ENCODE measurements around the gene SFMBT2.
"Not testable (repeated sequence)": the region's sequence is repeated elsewhere in the genome, so short reads cannot be mapped to it uniquely, and the experiment has no call there.

SFMBT2 gene

DNA sequence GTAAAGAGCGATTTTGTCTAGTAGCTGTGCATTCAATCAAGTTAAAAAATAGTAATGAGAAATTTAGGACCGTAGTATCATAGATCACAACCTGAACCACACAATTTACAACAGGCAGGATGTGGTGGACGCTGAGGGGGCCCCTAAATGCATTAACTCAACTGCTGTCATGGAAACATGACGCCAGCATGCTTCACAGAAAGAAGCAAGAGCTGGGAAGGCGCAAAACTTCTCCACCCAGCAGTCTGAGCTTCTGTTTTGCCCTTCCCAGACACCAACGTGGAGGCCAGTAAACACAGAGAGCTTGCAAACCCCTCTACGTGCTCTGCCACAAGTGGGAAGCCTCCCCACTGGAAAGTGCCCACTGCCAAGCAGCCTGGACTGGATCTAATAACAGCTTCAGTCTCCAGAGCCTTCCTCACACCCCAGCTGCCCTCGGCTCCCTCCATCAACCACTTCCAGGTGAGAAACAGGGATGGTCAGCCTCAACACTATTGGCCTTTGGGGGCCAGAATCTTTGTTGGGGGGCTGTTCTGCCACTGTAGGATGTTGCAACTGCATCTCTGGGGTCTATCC, 151.8 kb downstream of the SFMBT2 start:
- FAIRE-seq, result no peak

DNA sequence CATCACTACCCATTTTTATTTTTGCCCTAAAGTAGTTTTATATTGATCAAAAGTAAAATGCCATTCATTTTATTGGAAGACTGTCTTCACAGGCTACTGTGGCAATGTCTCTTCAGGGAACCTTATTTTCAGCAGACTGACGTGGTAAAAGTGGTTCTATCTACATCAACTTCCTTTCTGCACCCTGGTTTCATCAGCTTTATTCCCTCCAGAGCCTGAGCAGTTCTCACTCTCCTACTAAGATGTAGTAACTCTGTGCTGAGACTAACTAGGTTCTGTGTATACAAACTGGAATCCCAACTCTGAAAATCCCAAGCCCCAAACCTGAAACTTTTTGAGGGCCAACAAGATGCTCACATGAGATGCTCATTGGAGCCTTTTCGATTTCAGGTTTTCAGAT, 155.3 kb downstream of the SFMBT2 start:
- FAIRE-seq, result no peak

DNA sequence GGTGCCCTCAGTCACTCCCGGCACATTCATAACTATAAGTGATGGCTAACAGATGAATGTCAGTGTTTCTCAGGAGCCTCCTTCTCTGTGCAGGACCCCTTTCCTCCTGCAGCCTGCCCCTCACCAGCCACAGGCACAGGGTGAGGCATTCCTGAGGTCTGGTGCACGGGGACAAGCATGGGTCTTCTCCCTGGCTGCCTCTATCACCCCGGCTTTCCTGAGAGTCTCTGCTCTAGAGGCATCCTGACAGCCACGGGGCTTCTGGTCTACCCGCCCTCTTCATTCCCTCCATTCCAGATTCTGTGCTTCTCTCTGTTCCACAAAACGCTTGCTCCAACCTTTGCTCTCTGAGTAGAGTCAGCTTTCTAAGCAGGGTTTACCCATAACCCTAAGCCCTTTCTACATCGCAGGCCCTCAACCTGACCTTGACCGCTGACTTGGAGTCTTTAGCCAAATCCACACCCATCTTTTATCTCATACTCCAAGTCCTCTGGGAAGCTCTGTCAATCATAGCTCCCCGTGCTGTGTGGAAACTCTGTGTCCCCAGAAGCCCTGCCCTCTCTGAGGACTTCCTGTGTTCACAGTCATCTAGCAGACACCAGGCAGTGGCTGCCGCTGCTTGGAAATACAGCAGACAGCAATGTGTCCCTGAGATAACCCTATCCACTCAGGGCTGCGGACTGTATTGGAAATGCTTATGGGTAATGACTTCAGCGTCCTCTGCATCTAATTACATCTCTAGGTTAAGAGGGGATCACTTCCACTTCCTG, 159.0 kb downstream of the SFMBT2 start:
- FAIRE-seq, result no peak

DNA sequence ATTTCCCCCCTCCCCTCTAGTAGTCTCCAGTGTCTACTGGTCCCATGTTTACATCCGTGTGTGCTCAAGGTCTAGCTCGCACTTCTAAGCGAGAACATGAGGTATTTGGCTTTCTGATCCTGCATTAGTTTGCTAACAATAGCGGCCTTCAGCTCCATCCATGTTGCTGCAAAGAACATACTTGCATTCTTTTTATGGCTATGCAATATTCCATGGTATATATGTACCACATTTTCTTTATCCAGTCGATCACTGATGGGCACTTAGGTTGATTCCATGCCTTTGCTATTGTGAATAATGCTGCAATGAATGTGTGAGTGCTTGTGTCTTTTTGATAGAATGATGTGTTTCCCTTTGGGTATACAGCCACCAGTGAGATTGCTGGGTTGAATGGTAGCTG, 160.6 kb downstream of the SFMBT2 start:
- no peak for FAIRE-seq

DNA sequence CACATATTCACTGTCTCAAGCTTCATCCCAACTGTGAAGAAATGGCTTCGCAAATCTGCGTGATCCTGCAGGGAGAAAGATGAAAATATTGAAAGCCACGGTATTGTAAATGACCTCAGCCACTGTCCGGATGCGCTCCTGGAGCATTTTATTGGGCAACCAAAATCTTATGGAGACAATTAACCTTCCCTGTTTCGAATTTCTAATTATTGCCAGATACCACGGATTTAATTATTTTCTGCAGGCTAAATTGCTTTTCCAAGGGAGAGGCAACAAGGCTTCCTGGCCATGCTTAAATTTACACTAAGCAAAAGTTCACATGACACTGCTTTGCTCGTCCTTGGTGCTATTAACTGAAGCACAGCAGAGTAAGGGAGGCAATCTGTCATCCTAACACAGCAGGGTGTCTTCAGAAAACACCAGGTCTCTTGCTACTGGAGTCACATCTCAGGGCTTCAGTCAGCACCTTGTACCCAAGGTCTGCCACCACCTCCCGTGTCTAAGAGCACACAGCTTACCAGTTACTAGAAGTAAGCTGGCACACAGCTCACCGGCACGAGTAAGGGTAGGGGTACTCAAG, 162.2 kb downstream of the SFMBT2 start:
- FAIRE-seq, result no peak

DNA sequence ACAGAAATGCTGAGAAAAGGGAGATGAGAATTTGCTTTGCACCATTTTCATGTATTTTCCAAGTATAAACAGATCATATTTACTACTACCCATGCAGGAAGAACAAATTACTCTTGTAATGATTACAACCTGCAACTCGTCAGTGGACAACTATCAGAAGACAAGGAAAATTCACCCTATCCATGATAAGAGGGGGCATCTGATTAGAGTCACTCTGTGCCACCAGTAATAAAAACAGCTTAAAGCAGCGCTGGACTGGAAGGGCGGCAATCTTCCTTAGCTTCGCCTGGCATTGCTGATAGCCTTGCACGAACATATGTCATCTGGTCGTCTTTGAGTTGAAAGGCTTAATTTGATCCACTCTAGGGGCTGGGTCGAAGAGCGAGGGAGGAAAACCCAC, 162.7 kb downstream of the SFMBT2 start:
- no peak for FAIRE-seq

DNA sequence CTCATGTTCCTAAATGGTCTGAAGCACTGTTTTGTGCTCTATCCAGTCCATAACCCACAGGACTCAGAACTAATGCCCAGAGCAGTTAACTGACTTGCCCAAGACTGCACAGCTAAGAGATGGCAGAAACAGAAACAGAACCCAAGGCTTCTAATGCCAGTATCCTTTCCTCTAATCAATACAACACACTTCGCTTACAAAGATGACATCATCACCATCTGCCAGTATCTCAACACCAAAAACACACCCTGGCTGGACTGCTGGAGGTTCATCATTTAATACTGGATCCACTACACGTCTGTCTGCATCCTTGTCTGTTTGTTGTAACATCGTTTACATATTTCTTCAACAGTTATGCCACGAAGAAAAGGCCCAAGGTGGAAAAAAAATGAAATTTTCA, 165.3 kb downstream of the SFMBT2 start:
- FAIRE-seq, result no peak

DNA sequence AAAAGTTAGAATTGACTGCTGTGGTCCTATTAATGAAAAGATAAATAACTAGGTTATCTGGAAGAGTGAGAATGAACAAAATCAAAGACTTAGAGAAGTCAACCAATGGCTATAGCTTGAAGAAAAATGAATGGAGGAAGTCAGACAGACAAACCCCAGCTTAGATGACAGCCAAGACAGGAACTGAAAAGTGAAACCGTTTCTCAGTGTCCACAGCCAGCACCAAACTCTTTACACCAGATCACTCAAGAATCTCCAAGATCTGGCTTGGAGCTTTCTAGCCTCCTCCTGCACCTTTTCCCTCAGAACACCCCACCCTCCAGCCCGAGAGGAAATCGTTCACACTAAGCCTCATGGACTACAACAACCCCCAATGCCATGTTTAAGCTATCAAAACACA, 167.0 kb downstream of the SFMBT2 start:
- no peak for FAIRE-seq

DNA sequence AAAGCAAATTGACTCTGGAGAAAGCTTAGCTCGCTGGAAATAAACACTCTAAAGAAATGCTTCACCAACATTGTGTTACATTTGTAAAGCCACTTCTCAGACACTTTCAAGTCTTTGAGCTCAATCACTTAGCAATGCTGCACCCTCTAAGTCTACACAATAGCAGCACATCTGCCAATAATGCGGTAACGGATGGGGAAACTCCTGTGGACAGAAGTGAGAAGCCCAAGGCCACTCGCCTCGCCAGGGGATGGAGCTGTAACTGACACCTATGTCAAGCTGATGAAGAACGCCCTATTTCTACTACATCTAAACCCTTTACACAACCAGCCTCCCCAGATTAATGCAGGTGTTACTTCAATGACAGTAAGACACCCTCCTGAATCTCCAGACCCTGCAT, 167.7 kb downstream of the SFMBT2 start:
- FAIRE-seq, result no peak

DNA sequence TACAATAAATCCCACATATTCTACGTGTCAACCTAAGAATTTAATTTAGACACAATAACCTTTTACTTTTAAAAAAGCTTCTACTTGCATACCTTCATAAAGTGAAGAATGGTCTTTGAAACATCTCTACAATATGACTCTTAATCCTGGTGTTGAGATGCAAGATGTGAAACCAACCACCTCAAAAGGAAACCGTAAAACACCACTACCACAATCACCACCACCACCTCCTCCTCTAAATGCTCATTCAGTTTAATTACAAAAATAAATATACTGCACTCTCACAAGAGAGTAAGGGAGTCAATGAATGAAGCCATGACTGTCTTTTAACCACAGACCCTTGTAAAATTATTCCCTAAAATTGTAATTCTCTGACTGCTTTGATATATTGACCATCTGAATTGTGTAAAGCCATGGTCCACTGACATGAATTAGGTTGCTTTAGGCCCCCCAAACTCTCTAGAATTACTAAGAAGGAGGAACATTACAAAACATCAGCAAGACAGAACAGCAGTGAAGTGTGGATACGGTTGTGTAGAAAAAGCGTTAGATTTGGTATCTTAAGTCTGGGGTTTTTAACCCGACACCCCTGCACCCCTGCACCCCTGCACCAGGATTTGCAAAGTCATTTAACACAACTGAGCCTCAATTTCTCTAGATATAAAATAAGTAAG, 171.4 kb downstream of the SFMBT2 start:
- FAIRE-seq, result no peak

DNA sequence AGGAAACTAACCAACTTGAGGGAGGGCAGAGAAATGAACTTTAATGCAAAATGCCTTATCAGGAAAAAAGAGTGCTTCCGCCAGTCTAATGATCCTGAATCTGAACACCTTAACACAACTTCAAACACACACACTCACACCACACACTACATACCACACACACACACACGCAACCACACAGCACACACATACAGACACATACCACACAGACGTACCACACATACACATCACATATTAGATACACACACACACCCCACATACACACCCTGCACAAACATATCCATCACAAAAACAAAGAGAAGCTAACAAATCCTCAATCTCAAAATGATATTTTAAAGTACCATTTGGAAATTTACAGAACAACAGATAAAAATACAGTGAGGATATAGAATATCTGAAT, 175.5 kb downstream of the SFMBT2 start:
- no peak for FAIRE-seq

DNA sequence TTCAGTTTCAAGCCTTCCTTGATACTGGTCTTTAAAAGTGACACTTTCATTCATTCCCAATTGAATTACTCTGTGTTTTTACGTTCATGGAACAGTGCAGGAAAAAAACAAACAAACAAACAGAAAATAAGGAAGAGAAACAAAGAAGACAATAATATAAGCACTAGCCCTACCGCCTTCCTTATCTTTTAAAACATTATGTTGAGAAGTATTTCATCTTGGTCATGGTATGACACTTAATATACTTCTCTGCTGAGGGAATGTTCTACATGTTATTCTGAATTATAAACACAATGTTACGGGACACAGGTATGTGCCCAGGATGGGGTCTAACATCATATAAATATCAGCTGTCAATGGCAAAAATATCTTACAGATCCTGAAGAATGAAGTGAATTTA, 176.7 kb downstream of the SFMBT2 start:
- FAIRE-seq, result no peak

DNA sequence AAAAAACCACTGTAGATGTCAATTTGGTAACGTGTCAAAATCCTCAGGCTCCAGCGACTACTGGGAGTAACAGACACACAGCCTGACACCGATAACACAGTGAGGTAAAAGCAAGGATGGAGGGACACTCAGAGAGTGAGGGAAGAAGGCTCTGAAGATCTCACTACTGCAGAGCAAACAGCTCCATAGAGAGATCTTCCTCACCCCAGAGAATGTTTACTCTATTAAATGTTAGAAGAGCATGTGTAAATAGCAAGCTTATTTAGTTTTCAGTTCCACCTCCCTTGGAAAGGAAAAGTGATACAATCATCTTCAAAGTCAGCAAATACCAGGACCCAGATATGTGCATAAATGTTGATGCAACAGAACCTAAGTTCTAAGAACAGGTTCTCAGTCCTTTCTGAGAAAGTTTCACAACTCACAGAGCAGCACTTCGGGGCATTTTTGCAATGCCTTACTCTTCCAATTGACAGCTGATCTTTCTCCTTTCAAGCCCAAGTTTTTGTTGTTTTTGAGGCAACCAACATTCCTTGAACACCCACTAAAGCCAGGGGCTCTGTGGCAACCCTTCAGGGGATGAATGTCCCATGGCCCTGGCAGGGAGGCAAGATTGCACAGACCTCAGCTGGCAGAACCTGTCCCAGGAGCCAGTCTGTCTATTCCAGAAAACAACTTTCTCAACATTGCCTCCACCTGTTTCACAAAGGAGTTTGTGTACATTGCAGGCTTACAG, 177.4 kb downstream of the SFMBT2 start:
- FAIRE-seq, result no peak

DNA sequence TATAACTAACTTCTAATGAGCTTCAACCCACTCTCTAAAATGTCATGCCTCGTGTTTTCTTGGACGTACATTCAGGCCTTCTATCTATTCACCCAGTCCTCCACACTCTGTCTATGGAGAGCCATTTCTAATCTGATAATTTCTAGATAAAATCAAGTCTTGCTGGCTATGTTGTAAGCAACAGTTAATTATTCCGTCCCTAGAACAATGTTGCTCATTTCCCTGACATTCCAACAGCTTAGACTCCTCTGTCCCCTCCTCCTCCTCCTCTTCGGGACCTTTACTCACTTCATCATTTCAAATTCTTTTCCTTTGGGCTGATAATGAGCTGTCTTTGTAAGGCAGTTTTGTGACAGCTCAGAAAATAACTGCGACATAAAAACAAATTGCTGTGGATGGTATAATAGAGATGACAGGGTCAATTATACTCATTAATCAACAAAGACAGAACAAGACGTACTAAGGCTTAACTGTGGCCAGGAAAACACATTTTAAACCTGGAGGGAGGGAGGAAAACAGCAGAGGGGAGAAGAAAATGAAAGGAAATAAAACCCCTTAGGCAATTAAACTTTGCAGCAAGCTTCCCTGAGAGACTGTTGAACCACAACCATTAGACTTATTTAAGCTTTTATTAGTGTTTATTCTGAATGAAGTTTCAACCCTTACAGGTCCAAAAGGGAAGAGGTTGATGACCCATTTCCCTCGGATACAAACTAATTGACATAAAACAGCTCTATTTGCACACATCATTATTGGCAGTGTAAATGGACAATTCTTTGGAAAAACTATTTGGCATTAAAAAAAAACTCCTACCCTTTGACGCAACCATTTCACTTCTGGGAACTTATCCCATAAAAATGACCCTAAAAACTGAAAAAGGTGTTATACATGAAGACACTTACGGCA, 179.1 kb downstream of the SFMBT2 start:
- FAIRE-seq, result peak; percentile 26

DNA sequence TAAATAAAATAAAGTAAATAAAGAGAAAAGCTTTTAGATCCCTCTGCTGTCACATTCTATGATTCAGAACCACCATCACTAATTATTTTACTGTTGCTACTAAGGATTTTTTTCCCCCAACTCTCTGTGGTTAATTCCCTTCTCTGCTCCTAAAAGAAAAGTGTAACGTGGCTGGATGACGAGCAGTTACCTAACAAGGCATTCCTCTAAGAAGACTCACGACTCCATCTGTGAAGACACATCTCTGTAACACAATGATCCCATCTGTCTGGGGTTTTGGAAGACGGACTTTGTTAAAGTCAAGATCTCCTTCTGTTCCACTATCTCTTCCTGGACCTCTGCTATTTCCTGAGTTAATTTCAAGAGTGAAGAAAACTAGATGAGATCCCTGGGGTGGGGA, 179.9 kb downstream of the SFMBT2 start:
- FAIRE-seq, result no peak

DNA sequence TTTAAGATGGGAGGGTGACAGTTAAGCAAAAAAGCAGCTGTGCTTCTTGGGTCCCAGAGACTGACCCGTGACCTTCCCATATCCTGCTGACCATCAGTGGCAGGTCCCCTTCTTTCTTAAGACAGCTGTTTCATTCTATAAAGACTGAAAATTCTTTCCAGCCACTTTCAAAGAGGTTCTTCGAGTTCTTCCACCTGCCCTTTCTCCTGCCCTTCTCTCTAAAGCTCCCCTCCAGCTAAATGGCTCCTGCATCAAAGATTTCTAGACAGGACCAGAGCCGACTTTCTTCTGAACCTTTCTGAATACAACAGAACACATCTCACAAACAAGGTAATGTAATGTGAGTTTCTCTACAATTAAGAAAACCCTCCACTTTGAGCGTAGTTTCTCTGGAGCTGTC, 180.8 kb downstream of the SFMBT2 start:
- FAIRE-seq, result no peak

DNA sequence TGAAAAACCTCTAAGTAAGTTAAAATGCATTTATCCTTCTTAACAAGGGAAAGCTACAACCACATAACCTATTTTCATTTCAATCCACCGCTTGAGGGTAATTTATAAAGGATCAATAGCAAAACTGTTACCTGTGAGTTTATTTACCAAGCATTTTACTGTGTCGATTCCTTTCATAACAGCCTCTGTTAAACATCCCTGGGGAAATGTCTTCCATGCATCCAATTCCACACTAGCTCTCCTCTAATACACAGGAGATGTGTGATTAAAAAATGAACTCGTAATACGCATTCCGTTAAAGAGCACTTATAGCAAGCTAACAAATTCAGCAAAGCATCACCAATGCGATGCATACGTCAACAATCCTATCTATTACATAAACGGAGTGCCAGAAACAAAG, 185.7 kb downstream of the SFMBT2 start:
- no peak for FAIRE-seq

DNA sequence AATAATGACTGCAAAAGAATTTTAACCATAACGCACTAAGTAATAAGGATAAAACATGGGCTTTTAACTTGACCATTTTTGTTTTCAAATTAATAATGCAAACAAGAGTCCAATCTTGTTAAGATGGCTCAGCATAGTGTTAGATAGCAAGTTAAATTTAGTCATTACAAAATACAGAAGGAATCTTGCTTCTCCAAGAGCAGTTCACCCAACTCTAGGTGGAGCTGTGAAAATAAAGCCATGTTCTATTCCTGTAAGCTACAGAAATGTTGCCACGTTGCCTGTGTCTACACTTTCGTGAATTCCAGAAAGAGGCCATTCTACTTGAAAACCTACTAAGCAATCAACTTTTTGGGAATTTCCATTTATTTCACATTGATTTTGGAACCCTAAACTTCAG, 191.9 kb downstream of the SFMBT2 start:
- FAIRE-seq, result peak; percentile 37

DNA sequence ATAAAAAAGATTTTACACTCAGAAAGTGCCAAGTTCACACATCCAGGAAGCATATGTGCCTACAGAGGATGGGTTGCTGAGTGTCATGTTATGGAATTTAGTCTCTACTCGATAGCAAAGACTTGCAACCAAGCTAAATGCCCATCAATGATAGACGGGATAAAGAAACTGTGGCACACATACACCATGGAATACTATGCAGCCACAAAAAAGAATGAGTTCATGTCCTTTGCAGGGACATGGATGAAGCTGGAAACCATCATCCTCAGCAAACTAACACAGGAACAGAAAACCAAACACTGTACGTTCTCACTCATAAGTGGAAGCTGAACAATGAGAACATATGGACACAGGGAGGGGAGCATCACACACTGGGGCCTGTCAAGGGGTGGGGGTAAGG, 198.1 kb downstream of the SFMBT2 start:
- not testable (repeated sequence) for FAIRE-seq

DNA sequence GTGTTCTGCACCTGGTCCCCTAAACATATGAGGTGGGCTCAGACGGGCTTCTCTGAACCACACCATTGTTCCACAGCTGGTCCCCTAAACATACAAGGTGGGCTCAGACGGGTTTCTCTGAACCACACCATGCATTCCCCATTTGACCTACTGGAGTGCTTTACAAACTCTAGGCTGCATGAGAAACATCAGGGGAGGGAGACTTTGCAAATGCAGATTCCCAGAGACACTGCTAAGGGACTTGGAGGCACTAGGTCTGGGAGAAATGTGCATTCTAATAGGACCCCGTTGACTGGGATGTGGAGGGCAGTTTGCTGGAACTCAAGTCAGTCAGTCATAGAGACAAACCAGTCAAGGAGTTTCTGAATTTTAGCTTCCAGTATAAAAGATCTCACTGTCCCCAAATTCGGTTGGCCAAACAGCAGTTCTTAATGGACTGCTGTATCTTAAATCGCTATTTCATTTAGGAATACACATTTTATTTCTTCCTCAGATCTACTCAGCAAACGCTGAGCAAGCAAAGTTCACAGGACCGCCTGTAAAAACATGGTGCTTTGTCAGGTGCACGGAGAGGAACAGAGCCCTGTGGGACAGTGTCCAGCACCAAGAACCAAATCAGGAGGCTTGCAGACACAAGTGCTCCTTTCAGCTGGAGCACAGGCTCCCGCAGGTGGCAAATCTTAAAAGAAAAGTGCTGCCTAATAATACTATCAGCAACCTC, 198.8 kb downstream of the SFMBT2 start:
- no peak for FAIRE-seq

DNA sequence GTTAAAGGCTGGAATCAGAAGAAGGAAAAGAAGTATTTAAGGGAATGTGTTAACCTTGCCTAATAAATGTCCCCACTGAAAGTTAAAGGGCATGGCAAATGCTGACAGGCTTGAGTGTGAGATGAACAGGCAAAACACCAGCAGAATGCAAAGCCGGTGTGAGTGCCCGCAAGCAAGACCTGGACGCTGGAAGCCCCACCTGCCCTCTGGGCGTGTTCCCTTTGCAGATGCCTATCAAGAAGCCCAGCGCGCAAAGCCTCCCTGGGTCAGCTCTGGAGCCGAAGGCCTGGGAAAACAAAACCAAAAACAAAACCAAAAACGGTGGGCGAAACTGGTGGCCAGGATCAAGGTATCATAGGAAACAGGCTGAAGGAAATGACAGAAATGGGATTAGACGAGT, 200.3 kb downstream of the SFMBT2 start:
- FAIRE-seq, result no peak

All from endometrium (tissue), 2 donors.